ENCODE data around the gene ARL5C.

DNA sequence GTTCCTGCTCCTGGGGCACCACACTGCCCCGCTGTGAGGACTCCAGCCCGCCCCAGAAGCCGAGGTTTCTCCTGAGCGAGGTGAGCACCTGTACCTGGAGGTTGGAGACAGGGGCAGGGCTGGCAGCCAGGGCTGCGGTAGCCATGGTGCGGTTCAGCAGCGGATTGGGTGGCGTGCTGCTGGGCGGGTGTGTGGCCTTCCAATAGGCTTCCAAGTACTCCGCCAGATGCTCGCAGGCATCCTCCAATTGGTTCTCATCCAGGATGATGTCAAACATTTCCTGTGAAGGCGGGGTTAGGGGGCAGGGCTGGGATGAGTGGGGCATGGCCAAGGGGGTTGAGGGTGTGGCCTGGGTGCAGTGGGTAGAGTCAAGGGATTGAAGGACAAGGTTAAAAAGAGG, 11.3 kb upstream of the ARL5C start:
- TF ChIP-seq POLR2A (IDR thresholded peaks at IDR 0.05): no peak
- TF ChIP-seq, protein P1, sequence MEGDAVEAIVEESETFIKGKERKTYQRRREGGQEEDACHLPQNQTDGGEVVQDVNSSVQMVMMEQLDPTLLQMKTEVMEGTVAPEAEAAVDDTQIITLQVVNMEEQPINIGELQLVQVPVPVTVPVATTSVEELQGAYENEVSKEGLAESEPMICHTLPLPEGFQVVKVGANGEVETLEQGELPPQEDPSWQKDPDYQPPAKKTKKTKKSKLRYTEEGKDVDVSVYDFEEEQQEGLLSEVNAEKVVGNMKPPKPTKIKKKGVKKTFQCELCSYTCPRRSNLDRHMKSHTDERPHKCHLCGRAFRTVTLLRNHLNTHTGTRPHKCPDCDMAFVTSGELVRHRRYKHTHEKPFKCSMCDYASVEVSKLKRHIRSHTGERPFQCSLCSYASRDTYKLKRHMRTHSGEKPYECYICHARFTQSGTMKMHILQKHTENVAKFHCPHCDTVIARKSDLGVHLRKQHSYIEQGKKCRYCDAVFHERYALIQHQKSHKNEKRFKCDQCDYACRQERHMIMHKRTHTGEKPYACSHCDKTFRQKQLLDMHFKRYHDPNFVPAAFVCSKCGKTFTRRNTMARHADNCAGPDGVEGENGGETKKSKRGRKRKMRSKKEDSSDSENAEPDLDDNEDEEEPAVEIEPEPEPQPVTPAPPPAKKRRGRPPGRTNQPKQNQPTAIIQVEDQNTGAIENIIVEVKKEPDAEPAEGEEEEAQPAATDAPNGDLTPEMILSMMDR (IDR thresholded peaks at IDR 0.05): no peak
